Neural cell (in vitro differentiated cells): ENCODE measurements around the gene IFIT5. TPM values are rescaled to one million over a fixed set of nuclear protein-coding genes. Genes with fewer than 3 reads are reported as not detected.

ENCODE experiments used
- H2AFZ ChIP-seq: fragments of 200-600, 300-800 bp; sonication (generic), shearing (Covaris generic); 2 replicates; pipeline ENCODE4 v1.6.0; 2014; ENCODE audit warnings: low read depth, mild to moderate bottlenecking, antibody characterized with exemption, low read length, moderate library complexity
- H3F3A ChIP-seq: fragments of 200-600 bp; shearing (Covaris generic); 2 replicates; pipeline ENCODE4 v1.6.1; 2016; ENCODE audit warnings: mild to moderate bottlenecking, moderate library complexity, mixed read lengths, antibody characterized with exemption, low read length; ENCODE audit not compliant: insufficient read depth, poor library complexity, severe bottlenecking
- H3K27ac ChIP-seq: fragments of 200-600, 300-800 bp; sonication (generic), shearing (Covaris generic); 2 replicates; pipeline ENCODE4 v1.5.1; 2014; ENCODE audit warnings: mild to moderate bottlenecking, low read length, moderate library complexity
- H3K27me3 ChIP-seq: fragments of 300-800, 200-600 bp; sonication (generic), shearing (Covaris generic); 2 replicates; pipeline ENCODE4 v1.6.0; 2014; ENCODE audit warnings: mild to moderate bottlenecking, low read depth, low read length, moderate library complexity; ENCODE audit not compliant: insufficient read depth
- H3K36me3 ChIP-seq: fragments of 300-800, 200-600 bp; sonication (generic), shearing (Covaris generic); 2 replicates; pipeline ENCODE4 v1.5.1; 2014; ENCODE audit warnings: mild to moderate bottlenecking, antibody characterized with exemption, low read length, moderate library complexity; ENCODE audit not compliant: insufficient read depth
- H3K4me2 ChIP-seq: fragments of 300-800, 200-600 bp; sonication (generic), shearing (Covaris generic); 2 replicates; pipeline ENCODE4 v1.6.0; 2014; ENCODE audit warnings: mild to moderate bottlenecking, low read length
- H3K4me3 ChIP-seq: fragments of 300-800, 200-600 bp; sonication (generic), shearing (Covaris generic); 2 replicates; pipeline ENCODE4 v1.5.1; 2014; ENCODE audit warnings: mild to moderate bottlenecking, low read length, moderate library complexity
- H3K79me2 ChIP-seq: fragments of 200-600 bp; shearing (Covaris generic); replicated peaks from 2 replicates; pipeline ENCODE4 v1.6.0; 2014; ENCODE audit warnings: mild to moderate bottlenecking, low read length, moderate library complexity; ENCODE audit not compliant: insufficient read depth
- H3K9ac ChIP-seq: fragments of 300-800, 200-600 bp; sonication (generic), shearing (Covaris generic); 2 replicates; pipeline ENCODE4 v1.6.1; 2016; ENCODE audit warnings: mild to moderate bottlenecking, low read length, mixed read lengths
- H3K9me2 ChIP-seq: fragments of 200-600 bp; shearing (Covaris generic); 2 replicates; pipeline ENCODE4 v1.6.1; 2016; ENCODE audit warnings: mild to moderate bottlenecking, low read length, mixed read lengths; ENCODE audit not compliant: insufficient read depth
- H3K9me3 ChIP-seq: fragments of 200-600, 300-800 bp; sonication (generic), shearing (Covaris generic); 2 replicates; pipeline ENCODE4 v1.6.1; 2016; ENCODE audit warnings: mild to moderate bottlenecking, mixed run types, low read length, moderate library complexity, mixed read lengths
- H4K20me1 ChIP-seq: fragments of 200-600 bp; shearing (Covaris generic); 2 replicates; pipeline ENCODE4 v1.6.1; 2016; ENCODE audit warnings: mild to moderate bottlenecking, mixed run types; ENCODE audit not compliant: insufficient read depth
- EP300 ChIP-seq: fragments of 450-650 bp; conservative IDR thresholded peaks from 2 replicates; pipeline ENCODE4 v1.6.1; 2014; ENCODE audit warnings: antibody characterized with exemption, mild to moderate bottlenecking, moderate library complexity; ENCODE audit not compliant: poor library complexity, severe bottlenecking
- EZH2 ChIP-seq: fragments of 200-600, 300-800 bp; shearing (Covaris generic), sonication (generic); IDR thresholded peaks from 2 replicates; pipeline ENCODE4 v1.6.1; 2014; ENCODE audit warnings: antibody characterized with exemption, low read length, borderline replicate concordance, mild to moderate bottlenecking; ENCODE audit not compliant: insufficient read depth, poor library complexity, severe bottlenecking
- MXI1 ChIP-seq: fragments of 450-650 bp; conservative IDR thresholded peaks from 2 replicates; pipeline ENCODE4 v1.6.1; 2014; ENCODE audit warnings: antibody characterized with exemption, mild to moderate bottlenecking; ENCODE audit not compliant: poor library complexity, severe bottlenecking
- POLR2AphosphoS5 ChIP-seq: IDR thresholded peaks from 2 replicates; pipeline ENCODE4 v1.6.1; 2012
- RAD21 ChIP-seq: fragments of 450-650 bp; conservative IDR thresholded peaks from 2 replicates; pipeline ENCODE4 v1.6.1; 2014; ENCODE audit warnings: antibody characterized with exemption, mild to moderate bottlenecking, moderate library complexity
- REST ChIP-seq: IDR thresholded peaks from 2 replicates; pipeline ENCODE4 v1.6.1; 2012; ENCODE audit warnings: borderline replicate concordance
- SMC3 ChIP-seq: fragments of 450-650 bp; conservative IDR thresholded peaks from 2 replicates; pipeline ENCODE4 v1.6.1; 2014; ENCODE audit warnings: antibody characterized with exemption, mild to moderate bottlenecking, moderate library complexity; ENCODE audit not compliant: poor library complexity
- TAF1 ChIP-seq: IDR thresholded peaks from 2 replicates; pipeline ENCODE4 v1.6.1; 2012; ENCODE audit warnings: low read depth
- polyA plus RNA-seq: library from polyadenylated mRNA; depleted of rRNA; stranded (reverse); fragments of >200 nt; gene quantifications from 2 replicates; pipeline ENCODE4 v1.2.3, GENCODE V29; 2014
- TF ChIP-seq, protein P1 (sequence below): fragments of 450-650 bp; IDR thresholded peaks from 2 replicates; pipeline ENCODE4 v1.5.1; 2014; ENCODE audit warnings: antibody characterized with exemption, mild to moderate bottlenecking, moderate library complexity; ENCODE audit not compliant: poor library complexity, severe bottlenecking

Gene IFIT5
- polyA plus RNA-seq, 1 donor from 2014 or later = 16.3 TPM

- Histone ChIP-seq H3K79me2 (no peaks in the 10 kb centered on the region), H3K9me3 (no peaks in the 10 kb centered on the region), H3K4me2 (no peak overlapping the region), H2AFZ (no peak overlapping the region), H3K36me3 (no peaks in the 10 kb centered on the region), H3K4me3 (no peak overlapping the region), H3K9me2 (no peaks in the 10 kb centered on the region), H4K20me1 (no peaks in the 10 kb centered on the region), H3F3A (no peaks in the 10 kb centered on the region), H3K27ac (no peak overlapping the region), H3K27me3 (no peaks in the 10 kb centered on the region), H3K9ac (no peak overlapping the region)
- no peak for TF ChIP-seq MXI1
- no peak for TF ChIP-seq EP300
- no peak for TF ChIP-seq POLR2AphosphoS5
- no peak for TF ChIP-seq EZH2
- TF ChIP-seq SMC3 = no peak
- TF ChIP-seq RAD21 = no peak
- TF ChIP-seq, protein P1, sequence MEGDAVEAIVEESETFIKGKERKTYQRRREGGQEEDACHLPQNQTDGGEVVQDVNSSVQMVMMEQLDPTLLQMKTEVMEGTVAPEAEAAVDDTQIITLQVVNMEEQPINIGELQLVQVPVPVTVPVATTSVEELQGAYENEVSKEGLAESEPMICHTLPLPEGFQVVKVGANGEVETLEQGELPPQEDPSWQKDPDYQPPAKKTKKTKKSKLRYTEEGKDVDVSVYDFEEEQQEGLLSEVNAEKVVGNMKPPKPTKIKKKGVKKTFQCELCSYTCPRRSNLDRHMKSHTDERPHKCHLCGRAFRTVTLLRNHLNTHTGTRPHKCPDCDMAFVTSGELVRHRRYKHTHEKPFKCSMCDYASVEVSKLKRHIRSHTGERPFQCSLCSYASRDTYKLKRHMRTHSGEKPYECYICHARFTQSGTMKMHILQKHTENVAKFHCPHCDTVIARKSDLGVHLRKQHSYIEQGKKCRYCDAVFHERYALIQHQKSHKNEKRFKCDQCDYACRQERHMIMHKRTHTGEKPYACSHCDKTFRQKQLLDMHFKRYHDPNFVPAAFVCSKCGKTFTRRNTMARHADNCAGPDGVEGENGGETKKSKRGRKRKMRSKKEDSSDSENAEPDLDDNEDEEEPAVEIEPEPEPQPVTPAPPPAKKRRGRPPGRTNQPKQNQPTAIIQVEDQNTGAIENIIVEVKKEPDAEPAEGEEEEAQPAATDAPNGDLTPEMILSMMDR = no peak
- no peak for TF ChIP-seq TAF1
- no peak for TF ChIP-seq REST
Observed at GRCh38 chr10:89458784-89459183, 44.4 kb downstream of the IFIT5 start.

GRCh38 chr10:89463846-89464537, 49.6 kb downstream of the IFIT5 start:
- Histone ChIP-seq H4K20me1 (no peaks in the 10 kb centered on the region), H3K4me3 (no peak overlapping the region), H3K4me2 (no peak overlapping the region), H3K36me3 (no peaks in the 10 kb centered on the region), H3K9me3 (no peaks in the 10 kb centered on the region), H3K79me2 (no peaks in the 10 kb centered on the region), H3F3A (no peaks in the 10 kb centered on the region), H3K9me2 (no peaks in the 10 kb centered on the region), H2AFZ (no peak overlapping the region), H3K27ac (no peak overlapping the region), H3K27me3 (no peaks in the 10 kb centered on the region), H3K9ac (no peak overlapping the region)
- TF ChIP-seq EP300 = no peak
- no peak for TF ChIP-seq REST
- TF ChIP-seq TAF1 = no peak
- TF ChIP-seq SMC3 = no peak
- TF ChIP-seq, protein P1 = no peak
